Lower leg skin (tissue), 3 donors: ENCODE results near the gene MTHFSD.

ENCODE experiments used
- POLR2A ChIP-seq, 2 donors: fragments of 450-650 bp; IDR thresholded peaks; one replicate each; pipeline ENCODE4 v1.6.1; 2016 to 2017; ENCODE audit warnings: antibody characterized with exemption in 2 of 2, mild to moderate bottlenecking in 1 of 2, moderate library complexity in 1 of 2
- TF ChIP-seq, protein P1 (sequence below), 3 donors: fragments of 450-650 bp; IDR thresholded peaks; one replicate each; pipeline ENCODE4 v1.5.1; 2016; ENCODE audit warnings: antibody characterized with exemption in 3 of 3, mild to moderate bottlenecking in 3 of 3, moderate library complexity in 2 of 3

DNA sequence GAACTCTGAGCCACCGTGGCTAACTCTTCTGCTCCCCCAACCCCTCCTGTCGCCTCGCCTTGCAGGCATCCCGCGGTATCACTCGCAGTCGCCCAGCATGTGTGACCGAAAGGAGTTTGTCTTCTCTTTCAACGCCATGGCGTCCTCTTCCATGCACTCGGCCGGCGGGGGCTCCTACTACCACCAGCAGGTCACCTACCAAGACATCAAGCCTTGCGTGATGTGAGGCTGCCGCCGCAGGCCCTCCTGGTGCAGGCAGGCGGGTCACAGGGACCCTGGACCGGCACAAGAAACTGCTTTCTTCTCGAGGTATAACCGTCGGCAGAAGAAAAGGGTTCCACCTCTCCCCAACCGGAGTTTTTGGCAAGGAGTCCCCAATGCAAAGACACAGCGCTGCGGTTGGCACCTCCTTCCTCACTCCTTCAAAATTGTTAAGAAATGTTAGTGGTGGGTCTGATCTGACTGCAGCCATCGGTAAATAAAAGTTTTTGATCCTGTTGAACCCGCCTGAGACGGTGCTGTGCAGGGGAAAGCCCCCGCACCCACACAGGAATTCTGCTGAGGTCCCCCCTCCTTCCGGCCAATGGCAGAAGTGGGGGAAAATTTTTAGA, 42.1 kb downstream of the MTHFSD start:
- TF ChIP-seq, protein P1, sequence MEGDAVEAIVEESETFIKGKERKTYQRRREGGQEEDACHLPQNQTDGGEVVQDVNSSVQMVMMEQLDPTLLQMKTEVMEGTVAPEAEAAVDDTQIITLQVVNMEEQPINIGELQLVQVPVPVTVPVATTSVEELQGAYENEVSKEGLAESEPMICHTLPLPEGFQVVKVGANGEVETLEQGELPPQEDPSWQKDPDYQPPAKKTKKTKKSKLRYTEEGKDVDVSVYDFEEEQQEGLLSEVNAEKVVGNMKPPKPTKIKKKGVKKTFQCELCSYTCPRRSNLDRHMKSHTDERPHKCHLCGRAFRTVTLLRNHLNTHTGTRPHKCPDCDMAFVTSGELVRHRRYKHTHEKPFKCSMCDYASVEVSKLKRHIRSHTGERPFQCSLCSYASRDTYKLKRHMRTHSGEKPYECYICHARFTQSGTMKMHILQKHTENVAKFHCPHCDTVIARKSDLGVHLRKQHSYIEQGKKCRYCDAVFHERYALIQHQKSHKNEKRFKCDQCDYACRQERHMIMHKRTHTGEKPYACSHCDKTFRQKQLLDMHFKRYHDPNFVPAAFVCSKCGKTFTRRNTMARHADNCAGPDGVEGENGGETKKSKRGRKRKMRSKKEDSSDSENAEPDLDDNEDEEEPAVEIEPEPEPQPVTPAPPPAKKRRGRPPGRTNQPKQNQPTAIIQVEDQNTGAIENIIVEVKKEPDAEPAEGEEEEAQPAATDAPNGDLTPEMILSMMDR (IDR thresholded peaks at IDR 0.05): no peak
- no peak for TF ChIP-seq POLR2A (IDR thresholded peaks at IDR 0.05)
